PC-3 (cell line): ENCODE results near the gene FER1L5. TPM values are rescaled to one million over a fixed set of nuclear protein-coding genes. Genes with fewer than 3 reads are reported as not detected.

ENCODE experiments used
- ATAC-seq: fragments of 200-7000 bp; cut with Tn5 transposase; 2 replicates; pipeline ENCODE4 v1.9.1; 2020; ENCODE audit warnings: mild to moderate bottlenecking, moderate library complexity
- Bru-seq: library from RNA; stranded (reverse); fragments of 400-500 nt; gene quantifications from one replicate; lab custom pipeline; 2021; lab: Mats Ljungman, UMichigan
- BruChase-seq, 2 experiments: library from RNA; stranded (reverse); fragments of 400-500 nt; gene quantifications; one replicate each; lab custom pipeline; 2021; lab: Mats Ljungman, UMichigan
- BruUV-seq: library from RNA; stranded (reverse); fragments of 400-500 nt; replicated peaks from 2 replicates; lab custom pipeline; 2021; lab: Mats Ljungman, UMichigan
- CTCF ChIA-PET: fragments of 300-600 bp; sonication (Branson Sonifier 250); formaldehyde crosslinking; loops from one replicate; lab custom pipeline; 2022; ENCODE audit warnings: antibody characterized with exemption; lab: Charles Lee
- POLR2A ChIA-PET: fragments of 300-600 bp; sonication (Branson Sonifier 250); formaldehyde crosslinking; loops from one replicate; lab custom pipeline; 2022; ENCODE audit warnings: antibody characterized with exemption; ENCODE audit not compliant: unreplicated experiment; lab: Charles Lee
- DNase-seq: peaks from one replicate; pipeline ENCODE4 v3.0.0-alpha.2; 2015
- H2AFZ ChIP-seq: fragments of 300-600 bp; sonication (generic); 2 replicates; pipeline ENCODE4 v1.6.0; 2016; ENCODE audit warnings: antibody characterized with exemption, low read length
- H3F3A ChIP-seq: fragments of 300-600 bp; sonication (generic); one replicate; pipeline ENCODE4 v1.6.0; 2017; ENCODE audit warnings: antibody characterized with exemption, low read length, control low read depth, mild to moderate bottlenecking; ENCODE audit not compliant: unreplicated experiment
- H3K27ac ChIP-seq: fragments of 300-600 bp; sonication (generic); 2 replicates; pipeline ENCODE4 v1.5.1; 2016; ENCODE audit warnings: mild to moderate bottlenecking, low read length
- H3K27me3 ChIP-seq: fragments of 300-600 bp; sonication (generic); 2 replicates; pipeline ENCODE4 v1.6.1; 2016; ENCODE audit warnings: low read length, mixed read lengths
- H3K36me3 ChIP-seq: fragments of 300-600 bp; sonication (generic); 2 replicates; pipeline ENCODE4 v1.6.1; 2016; ENCODE audit warnings: low read depth, mixed run types, low read length, mixed read lengths
- H3K4me1 ChIP-seq: fragments of 300-600 bp; sonication (generic); 2 replicates; pipeline ENCODE4 v1.5.1; 2016; ENCODE audit warnings: low read length; ENCODE audit not compliant: insufficient read depth
- H3K4me2 ChIP-seq: fragments of 300-600 bp; sonication (generic); 2 replicates; pipeline ENCODE4 v1.6.0; 2016; ENCODE audit warnings: low read length
- H3K4me3 ChIP-seq: fragments of 300-600 bp; sonication (generic); 2 replicates; pipeline ENCODE4 v1.5.1; 2016; ENCODE audit warnings: mild to moderate bottlenecking, low read length, mixed read lengths
- H3K79me2 ChIP-seq: fragments of 300-600 bp; sonication (generic); 2 replicates; pipeline ENCODE4 v1.6.1; 2017; ENCODE audit warnings: low read length, mixed read lengths
- H3K9ac ChIP-seq: fragments of 300-600 bp; sonication (generic); 2 replicates; pipeline ENCODE4 v1.6.0; 2016; ENCODE audit warnings: mild to moderate bottlenecking, low read length
- H3K9me2 ChIP-seq: fragments of 300-600 bp; sonication (generic); replicated peaks from 2 replicates; pipeline ENCODE4 v1.6.1; 2016; ENCODE audit warnings: mixed run types, low read length, mixed read lengths
- H3K9me3 ChIP-seq: fragments of 300-600 bp; sonication (generic); 2 replicates; pipeline ENCODE4 v1.6.1; 2016; ENCODE audit warnings: low read length, mixed read lengths
- H4K20me1 ChIP-seq: fragments of 300-600 bp; sonication (generic); 2 replicates; pipeline ENCODE4 v1.6.1; 2016; ENCODE audit warnings: low read length, mixed read lengths
- CTCF ChIP-seq: fragments of 300-600 bp; sonication (generic); conservative IDR thresholded peaks from 2 replicates; pipeline ENCODE4 v1.5.1; 2017; ENCODE audit warnings: antibody characterized with exemption, low read depth, mild to moderate bottlenecking, low read length
- EZH2 ChIP-seq: fragments of 300-600 bp; sonication (generic); IDR thresholded peaks from one replicate; pipeline ENCODE4 v1.6.1; 2017; ENCODE audit warnings: antibody characterized with exemption, mild to moderate bottlenecking, low read length; ENCODE audit not compliant: unreplicated experiment
- EZH2phosphoT487 ChIP-seq: fragments of 300-600 bp; sonication (generic); IDR thresholded peaks from 2 replicates; pipeline ENCODE4 v1.6.1; 2018; ENCODE audit warnings: mild to moderate bottlenecking, antibody characterized with exemption, low read length, borderline replicate concordance
- intact Hi-C: fragments of 100-400 bp; cut with micrococcal nuclease; formaldehyde crosslinking; loops from 2 replicates; pipeline ENCODE4 v1.9.0; 2023
- long read RNA-seq: library from polyadenylated mRNA; unstranded; transcript quantifications from one replicate; pipeline ENCODE4 v2.0.0, GENCODE V29; 2021; ENCODE audit not compliant: unreplicated experiment
- total RNA-seq: library from RNA; depleted of rRNA; stranded (reverse); fragments of >200 nt; gene quantifications from 2 replicates; pipeline ENCODE4 v1.2.3, GENCODE V29; 2014; rRNA removed

FER1L5 gene
- not detected in 2 replicates for total RNA-seq
- percentile 1 among the genes with signal in this experiment for Bru-seq, nascent RNA
- not detected for BruChase-seq, experiment 1, labeled RNA remaining after a 6-hour chase
- not detected for BruChase-seq, experiment 2, labeled RNA remaining after a 2-hour chase
- long read RNA-seq, partial matches to known transcripts = 0 of 2 reads
- long read RNA-seq, other reads (novel, unspliced or antisense) = 2 of 2 reads

GRCh38 chr2:96642564-96643360 is at the start of gene FER1L5:
Gene FER1L5, plus strand, starts transcription at chr2:96642764. Its CDS starts 73 bp downstream, at chr2:96642837.
- DNase-seq (no peak), ATAC-seq (no peak)
- no peak within 1 kb of the TSS for H3K4me2 ChIP-seq
- no peaks in the 10 kb centered on the region for H3K36me3 ChIP-seq
- no peak within 1 kb of the TSS for H3K4me3 ChIP-seq
- no peak within 1 kb of the TSS for H3K9ac ChIP-seq
- peaks cover under 1% of the 10 kb centered on the region for H3K79me2 ChIP-seq
- no peaks in the 10 kb centered on the region for H3F3A ChIP-seq
- H3K4me1 ChIP-seq = 0 out of 2 replicates have a peak, but pooled peaks cover 5% of the 10 kb centered on the region
- no TSS peak for BruUV-seq
- CTCF ChIA-PET = no interaction called here
- H3K9me2 ChIP-seq = no peaks in the 10 kb centered on the region
- no peak within 1 kb of the TSS for H2AFZ ChIP-seq
- POLR2A ChIA-PET = no interaction called here
- TF ChIP-seq CTCF = no peak
- TF ChIP-seq EZH2 = no peak
- TF ChIP-seq EZH2phosphoT487 = no peak
- H3K27ac ChIP-seq = no peak within 1 kb of the TSS
- H3K27me3 ChIP-seq = no peaks in the 10 kb centered on the region
- H3K9me3 ChIP-seq = no peaks in the 10 kb centered on the region
- intact Hi-C loops = no loop called here
- H4K20me1 ChIP-seq = no peaks in the 10 kb centered on the region

GRCh38 chr2:96594282-96594681 is 48.3 kb upstream of the FER1L5 start:
- Histone ChIP-seq H2AFZ (no peak overlapping the region), H3F3A (no peaks in the 10 kb centered on the region), H3K9me3 (no peaks in the 10 kb centered on the region), H3K36me3 (peaks cover 54% of the 10 kb centered on the region), H3K27ac (no peak overlapping the region), H3K4me2 (no peak overlapping the region), H3K79me2 (no peaks in the 10 kb centered on the region), H3K4me1 (no peaks in the 10 kb centered on the region), H3K4me3 (no peak overlapping the region), H3K9me2 (no peaks in the 10 kb centered on the region), H3K9ac (no peak overlapping the region), H3K27me3 (no peaks in the 10 kb centered on the region), H4K20me1 (no peaks in the 10 kb centered on the region)
- intact Hi-C loops = no loop called here
- no peak for DNase-seq
- CTCF ChIA-PET = no interaction called here
- POLR2A ChIA-PET = no interaction called here
- TSS peak; percentile 22 for BruUV-seq
- no peak for ATAC-seq
- TF ChIP-seq CTCF = no peak
- no peak for TF ChIP-seq EZH2
- no peak for TF ChIP-seq EZH2phosphoT487
